ENCODE results near the gene ANKRD62.
"Not testable (repeated sequence)": the region's sequence is repeated elsewhere in the genome, so short reads cannot be mapped to it uniquely, and the experiment has no call there.

Gene ANKRD62

GRCh38 chr18:12066910-12067511, 26.6 kb upstream of the ANKRD62 start:
- DNase-seq (ENCODE audit: low read depth) = no peak

GRCh38 chr18:12067671-12068070, 26.0 kb upstream of the ANKRD62 start:
- DNase-seq (ENCODE audit: low read depth) = no peak

- DNase-seq (ENCODE audit: low read depth) = not testable (repeated sequence)
Measured at GRCh38 chr18:12068316-12068949, 25.2 kb upstream of the ANKRD62 start.

GRCh38 chr18:12068950-12069320, 24.7 kb upstream of the ANKRD62 start:
- DNase-seq (ENCODE audit: low read depth) = no peak

GRCh38 chr18:12071066-12071465, 22.6 kb upstream of the ANKRD62 start:
- not testable (repeated sequence) for DNase-seq (ENCODE audit: low read depth)

- no peak for DNase-seq (ENCODE audit: low read depth)
Measured at GRCh38 chr18:12072996-12073395, 20.6 kb upstream of the ANKRD62 start.

- no peak for DNase-seq (ENCODE audit: low read depth)
Measured at GRCh38 chr18:12074736-12075135, 18.9 kb upstream of the ANKRD62 start.

- DNase-seq (ENCODE audit: low read depth) = no peak
Measured at GRCh38 chr18:12076424-12077140, 17.1 kb upstream of the ANKRD62 start.

GRCh38 chr18:12077994-12078393, 15.6 kb upstream of the ANKRD62 start:
- not testable (repeated sequence) for DNase-seq (ENCODE audit: low read depth)

- DNase-seq (ENCODE audit: low read depth) = no peak
Measured at GRCh38 chr18:12079491-12080237, 14.0 kb upstream of the ANKRD62 start.

GRCh38 chr18:12085136-12085535, 8.5 kb upstream of the ANKRD62 start:
- no peak for DNase-seq (ENCODE audit: low read depth)

GRCh38 chr18:12085786-12086185, 7.9 kb upstream of the ANKRD62 start:
- DNase-seq (ENCODE audit: low read depth) = no peak

GRCh38 chr18:12086249-12086648, 7.4 kb upstream of the ANKRD62 start:
- no peak for DNase-seq (ENCODE audit: low read depth)

- DNase-seq (ENCODE audit: low read depth) = no peak
Measured at GRCh38 chr18:12086677-12087470, 6.8 kb upstream of the ANKRD62 start.

GRCh38 chr18:12087471-12088025, 6.1 kb upstream of the ANKRD62 start:
- no peak for DNase-seq (ENCODE audit: low read depth)

GRCh38 chr18:12088096-12088495, 5.5 kb upstream of the ANKRD62 start:
- no peak for DNase-seq (ENCODE audit: low read depth)

GRCh38 chr18:12088731-12089375, 4.8 kb upstream of the ANKRD62 start:
- no peak for DNase-seq (ENCODE audit: low read depth)

GRCh38 chr18:12091538-12092141, 2.0 kb upstream of the ANKRD62 start:
- DNase-seq (ENCODE audit: low read depth) = no peak

- no peak for DNase-seq (ENCODE audit: low read depth)
Measured at GRCh38 chr18:12092398-12093229, 1.0 kb upstream of the ANKRD62 start.

- DNase-seq (ENCODE audit: low read depth) = no peak
Measured at GRCh38 chr18:12098374-12098773, 4.7 kb downstream of the ANKRD62 start.

Measured in HS-5 (cell line).